Testis (tissue), 2 donors: ENCODE data around the gene RRM1.

Experiments
- CTCF ChIP-seq, 3 experiments: fragments of 450-650 bp in 2 of 3; fragments of 200-600 bp in 1 of 3; sonication (generic) in 1 of 3; IDR thresholded peaks; one replicate each; pipeline ENCODE4 v1.5.1; 2016 to 2019; ENCODE audit warnings: antibody characterized with exemption in 3 of 3, mild to moderate bottlenecking in 2 of 3, moderate library complexity in 1 of 3
- POLR2A ChIP-seq: fragments of 450-650 bp; IDR thresholded peaks from one replicate; pipeline ENCODE4 v1.6.1; 2017; ENCODE audit warnings: antibody characterized with exemption, mild to moderate bottlenecking, moderate library complexity

GRCh38 chr11:4066910-4067309, 27.7 kb upstream of the RRM1 start:
- no peak for TF ChIP-seq CTCF (IDR thresholded peaks at IDR 0.05)
- TF ChIP-seq POLR2A = no peak
